UCSD-AML1 (cell line): ENCODE results near the gene NKD2.
"Not testable (repeated sequence)": the region's sequence is repeated elsewhere in the genome, so short reads cannot be mapped to it uniquely, and the experiment has no call there.

Source experiments
- DNase-seq: peaks from one replicate; lab custom pipeline; 2025; ENCODE audit not compliant: unreplicated experiment; lab: John Stamatoyannopoulos, UW

NKD2 gene

DNA sequence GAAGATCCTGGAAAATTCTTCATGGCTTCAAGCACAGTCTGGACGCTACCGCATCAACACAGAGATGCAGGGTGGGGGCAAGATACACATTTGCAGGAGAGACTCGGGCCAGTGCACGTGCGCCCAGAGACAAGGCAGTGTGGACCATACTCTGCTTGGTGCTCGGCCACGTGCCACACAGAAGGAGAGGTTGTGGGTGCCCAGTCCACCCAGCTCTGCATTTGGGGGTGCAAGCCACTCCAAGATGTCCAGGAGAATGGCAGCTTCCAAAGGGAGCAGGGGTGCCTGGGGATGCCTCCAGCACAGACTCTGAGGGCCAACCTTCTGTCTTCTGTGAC, 4.3 kb downstream of the NKD2 start:
- no peak for DNase-seq

DNA sequence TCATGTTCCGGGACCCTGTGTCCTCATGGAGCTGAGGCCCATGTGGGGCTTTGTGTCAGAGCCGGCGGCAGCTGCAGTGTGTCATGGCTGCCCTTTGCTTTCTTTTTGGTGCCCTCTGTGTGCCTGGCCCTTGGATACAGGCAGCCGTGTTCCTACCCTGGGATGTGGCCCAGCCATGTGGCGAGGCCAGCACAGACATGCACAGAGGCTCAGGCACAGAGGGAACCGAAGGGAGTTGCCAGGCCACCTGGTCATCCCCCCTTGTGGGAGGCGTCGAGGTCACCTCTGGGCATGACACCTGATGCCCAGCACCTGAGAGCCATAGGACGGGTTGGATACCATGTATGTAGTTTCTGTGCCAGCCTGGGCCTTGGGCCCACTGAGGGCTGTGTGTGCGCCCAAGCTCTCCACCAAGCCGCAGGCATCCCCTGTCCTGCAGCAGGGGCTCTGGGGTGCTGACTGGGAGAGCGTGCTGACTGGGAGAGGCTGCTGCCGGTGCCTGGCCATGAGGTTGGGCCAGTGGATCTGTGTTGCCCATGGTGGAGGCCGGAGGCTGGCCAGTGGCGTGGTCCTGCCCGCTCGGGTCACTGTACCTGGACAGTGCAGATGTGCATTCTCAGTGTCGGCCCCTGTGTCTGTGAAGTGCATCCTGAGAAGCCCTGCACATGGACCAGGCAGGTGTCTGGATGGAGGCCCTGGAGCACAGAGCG, 4.8 kb downstream of the NKD2 start:
- DNase-seq, result no peak

DNA sequence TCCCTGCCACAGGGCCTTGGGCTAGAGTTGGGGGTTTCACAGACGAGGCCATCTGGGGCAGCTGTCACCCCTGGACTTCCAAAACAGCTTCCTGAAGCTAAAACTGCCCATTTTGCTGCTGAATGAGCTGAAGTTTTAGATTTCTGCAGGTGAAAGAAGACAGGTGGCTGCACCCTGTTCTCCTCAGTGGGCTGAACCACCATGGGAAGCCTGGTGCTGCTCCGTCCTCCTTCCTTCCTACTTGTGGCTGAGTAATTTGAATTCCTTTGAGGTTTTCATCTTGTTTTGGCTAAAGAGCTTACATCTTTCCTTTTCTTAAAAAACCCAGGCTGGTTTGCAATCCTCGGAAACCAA, 5.3 kb downstream of the NKD2 start:
- no peak for DNase-seq

DNA sequence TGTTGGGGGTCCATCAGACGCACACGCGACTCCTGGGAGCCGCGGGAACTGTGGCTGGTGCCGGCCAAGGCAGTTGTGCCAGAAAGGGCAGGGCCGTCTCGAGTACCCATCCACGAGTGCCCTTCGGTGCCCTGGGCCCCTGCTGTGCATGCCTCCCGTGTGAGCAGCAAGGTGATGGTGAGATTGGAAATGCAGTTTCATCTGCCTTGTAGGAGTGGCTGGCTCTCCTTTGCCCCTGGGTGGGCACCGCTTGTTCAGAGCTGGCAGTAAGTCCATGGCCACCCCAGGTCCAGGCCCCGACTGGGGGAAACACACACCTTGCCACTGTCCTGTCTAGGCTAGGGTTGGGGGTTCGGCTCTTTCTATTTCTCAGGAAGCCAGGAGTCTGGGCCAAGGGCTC, 5.7 kb downstream of the NKD2 start:
- no peak for DNase-seq

DNA sequence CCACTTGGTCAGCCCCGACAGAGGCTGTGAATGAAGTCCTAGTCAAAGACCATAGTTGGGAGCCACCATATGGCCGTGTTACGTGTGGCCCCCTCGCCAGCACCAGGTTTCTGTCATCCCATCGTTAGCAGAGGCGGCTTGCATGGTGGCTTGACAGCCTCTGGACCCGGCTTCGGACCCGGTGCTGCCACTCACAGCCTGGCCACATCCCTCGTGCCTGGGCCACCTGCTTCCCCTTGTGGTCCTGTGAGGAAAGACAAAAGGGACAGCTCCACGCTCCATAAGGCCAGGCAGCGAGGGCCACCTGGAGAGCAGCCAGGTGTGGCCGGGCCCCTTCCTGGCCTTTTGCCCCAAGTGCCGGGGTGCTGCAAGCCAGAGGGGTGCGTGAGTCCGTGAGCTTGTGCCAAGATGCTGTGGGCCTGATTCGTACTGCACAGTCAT, 6.2 kb downstream of the NKD2 start:
- DNase-seq, result no peak

DNA sequence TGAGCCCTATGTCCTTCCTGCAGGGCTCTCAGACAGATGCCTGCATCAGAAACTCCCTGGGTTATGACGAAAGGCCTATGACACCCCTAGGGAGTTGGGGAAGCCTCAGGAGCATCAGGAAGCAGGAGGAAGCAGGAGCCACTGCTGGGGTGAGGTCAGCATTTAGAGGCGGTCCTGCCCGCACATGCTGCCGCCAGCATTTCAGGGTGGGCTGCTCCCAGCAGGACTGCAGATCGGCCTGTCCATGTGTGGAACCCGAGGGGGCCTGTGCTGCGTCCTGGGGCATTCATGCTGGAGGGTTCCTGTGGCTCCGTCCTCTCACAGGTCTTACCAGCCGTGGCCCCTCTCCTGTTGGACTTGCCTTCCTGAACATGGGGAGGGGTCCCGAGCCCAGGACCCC, 6.9 kb downstream of the NKD2 start:
- DNase-seq, result no peak

DNA sequence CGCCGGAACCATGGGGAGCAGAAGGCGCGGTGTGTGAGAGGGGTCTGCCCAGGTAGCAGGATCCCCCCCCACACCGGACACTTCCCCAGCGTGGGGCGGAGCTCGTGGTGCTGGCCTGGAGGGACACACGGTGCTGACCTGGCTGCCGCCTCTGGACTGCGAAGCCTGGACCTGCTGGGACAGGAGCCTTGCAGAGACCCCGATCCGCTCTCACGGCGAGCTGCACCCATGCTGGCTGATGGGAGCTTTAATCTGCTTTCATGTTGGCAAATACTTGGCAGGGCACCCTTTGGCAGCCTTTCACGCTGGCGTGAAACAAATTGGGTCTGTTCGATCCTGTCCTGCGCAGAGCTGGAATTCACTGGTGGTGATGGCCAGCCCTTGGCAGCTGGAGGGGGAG, 7.4 kb downstream of the NKD2 start:
- DNase-seq, result no peak

DNA sequence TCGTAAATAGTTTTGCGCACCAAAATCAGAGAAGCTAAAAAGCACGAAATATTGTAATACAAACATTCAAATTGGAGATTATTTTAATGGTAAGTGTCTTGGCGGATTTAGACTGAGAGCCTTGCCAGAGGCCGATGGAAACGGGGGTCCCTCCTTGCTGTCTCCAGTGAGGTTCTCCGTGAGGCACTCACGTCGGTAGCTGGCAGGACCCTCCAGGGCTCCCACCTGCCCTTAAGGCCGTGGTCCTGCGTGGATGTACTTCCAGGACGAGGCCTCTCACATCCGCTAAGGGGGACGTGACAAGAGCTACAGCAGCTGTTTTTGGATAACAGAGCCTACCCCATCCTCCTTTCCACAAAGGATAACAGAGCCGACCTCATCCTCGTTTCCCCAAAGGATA, 7.9 kb downstream of the NKD2 start:
- DNase-seq, result no peak

DNA sequence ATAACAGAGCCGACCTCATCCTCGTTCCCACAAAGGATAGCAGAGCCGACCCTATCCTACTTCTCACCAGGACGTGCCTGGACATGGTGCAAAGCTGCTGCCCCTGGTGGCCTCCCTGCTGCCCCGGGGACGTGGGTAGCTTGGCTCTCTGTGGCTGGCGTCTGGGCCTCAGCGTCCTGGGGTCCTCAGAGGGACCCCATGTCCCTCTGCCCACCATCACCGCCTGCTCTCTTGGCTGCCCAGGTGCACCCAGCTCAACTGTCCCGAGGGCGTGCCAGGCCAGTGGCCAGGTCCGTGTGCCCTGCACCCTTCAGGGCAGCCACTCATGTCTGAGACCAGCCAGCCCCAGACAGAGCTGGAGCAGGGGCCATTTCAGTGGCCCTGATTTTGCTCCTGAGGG, 8.5 kb downstream of the NKD2 start:
- no peak for DNase-seq

DNA sequence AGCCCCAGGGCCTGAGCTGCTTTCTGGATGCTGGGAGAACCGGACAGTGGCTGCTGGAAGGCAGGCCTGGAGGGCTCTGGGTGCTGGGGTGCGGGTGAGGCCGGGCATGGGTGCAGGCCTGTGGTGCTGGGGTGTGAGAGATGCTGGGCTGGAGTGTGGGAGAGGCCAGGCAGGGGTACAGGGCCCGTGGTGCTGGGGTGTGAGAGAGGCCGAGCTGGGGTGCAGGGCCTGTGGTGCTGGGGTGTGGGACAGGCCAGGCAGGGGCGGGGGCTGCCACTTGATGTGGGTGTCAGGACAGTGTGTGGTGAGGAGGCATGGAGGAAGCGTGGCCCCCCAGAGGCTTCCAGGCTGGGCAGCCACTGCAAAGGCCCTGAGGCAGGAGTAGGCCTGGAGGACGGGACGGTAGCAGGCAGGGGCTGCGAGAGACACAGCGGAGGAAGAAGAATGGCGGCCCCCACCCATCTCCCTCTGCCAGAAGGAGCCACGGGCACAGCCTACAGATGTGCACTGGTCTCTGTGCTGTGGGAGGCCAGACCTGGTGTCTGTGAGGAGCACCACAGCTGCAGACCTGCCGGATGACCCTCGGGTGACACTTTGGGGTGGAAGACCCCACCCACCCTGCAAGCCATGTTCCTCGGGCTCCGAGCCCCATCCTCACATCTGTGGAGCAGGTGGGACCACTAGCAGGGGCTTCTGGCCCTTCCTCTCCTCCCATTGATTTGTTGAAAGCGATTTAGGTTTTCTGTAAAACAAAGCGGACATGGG, 9.3 kb downstream of the NKD2 start:
- no peak for DNase-seq

DNA sequence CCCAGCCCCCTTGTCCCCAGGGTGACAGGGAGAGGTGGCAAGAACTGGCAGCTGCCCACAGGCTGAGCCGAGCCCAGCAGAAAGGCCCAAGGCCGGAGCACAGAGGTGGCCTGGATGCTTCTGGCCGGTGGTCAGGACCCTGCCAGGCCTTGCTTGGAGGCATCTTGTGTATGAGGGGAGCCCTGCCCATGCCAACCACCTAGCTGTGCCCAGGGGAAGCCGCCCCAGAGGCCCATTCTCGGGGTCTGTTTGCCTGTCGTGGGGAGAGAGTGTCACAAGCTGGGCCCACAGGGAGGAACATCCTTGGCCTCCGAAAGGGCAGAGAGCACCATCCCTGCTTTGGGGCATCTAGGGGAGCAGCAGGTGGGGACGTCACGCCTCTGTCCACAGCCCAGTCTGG, 10.0 kb downstream of the NKD2 start:
- no peak for DNase-seq

DNA sequence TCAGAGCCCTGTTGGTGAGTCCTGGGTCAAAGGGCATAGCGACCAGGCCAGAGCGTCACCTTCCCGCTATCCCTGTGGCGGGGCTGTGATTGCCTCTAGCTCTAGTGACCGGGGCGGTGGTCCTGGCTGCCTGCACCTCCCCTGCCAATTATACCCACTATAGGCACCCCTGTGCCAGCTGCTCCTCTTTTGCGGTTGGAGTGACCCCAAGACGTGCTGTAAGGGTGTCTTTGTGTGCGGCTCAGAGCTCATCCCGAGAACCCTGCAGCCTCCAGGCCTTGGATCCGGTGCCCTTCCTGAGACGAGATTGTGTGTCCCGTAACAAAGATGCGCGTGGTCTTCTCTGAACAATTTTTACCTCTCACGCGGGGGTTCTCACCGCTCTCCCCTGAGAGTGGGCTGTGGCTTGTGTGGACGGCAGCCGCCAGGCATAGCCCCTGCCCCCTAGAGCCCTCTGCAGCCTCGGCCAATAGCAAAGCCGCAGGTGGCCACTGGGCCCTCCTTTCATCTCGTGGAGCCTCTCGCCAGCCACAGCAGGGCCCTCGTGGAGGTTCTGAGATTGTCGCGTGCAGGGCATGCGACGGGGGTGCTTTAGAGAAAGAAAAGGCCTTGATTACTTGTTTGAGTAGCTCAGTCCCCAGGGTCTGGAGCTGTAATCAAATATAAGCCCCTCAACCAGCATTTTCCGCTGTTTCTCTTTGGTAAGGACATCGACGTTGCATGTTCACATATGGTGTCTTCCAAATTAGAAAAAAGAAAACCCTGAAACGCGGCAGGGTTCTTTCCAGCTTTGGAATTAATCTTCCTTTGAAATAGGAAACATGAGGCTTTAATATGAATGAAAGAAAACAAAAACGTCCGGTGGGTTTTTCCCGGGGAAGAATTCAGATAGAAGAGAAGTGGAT, 10.7 kb downstream of the NKD2 start:
- DNase-seq, result no peak

DNA sequence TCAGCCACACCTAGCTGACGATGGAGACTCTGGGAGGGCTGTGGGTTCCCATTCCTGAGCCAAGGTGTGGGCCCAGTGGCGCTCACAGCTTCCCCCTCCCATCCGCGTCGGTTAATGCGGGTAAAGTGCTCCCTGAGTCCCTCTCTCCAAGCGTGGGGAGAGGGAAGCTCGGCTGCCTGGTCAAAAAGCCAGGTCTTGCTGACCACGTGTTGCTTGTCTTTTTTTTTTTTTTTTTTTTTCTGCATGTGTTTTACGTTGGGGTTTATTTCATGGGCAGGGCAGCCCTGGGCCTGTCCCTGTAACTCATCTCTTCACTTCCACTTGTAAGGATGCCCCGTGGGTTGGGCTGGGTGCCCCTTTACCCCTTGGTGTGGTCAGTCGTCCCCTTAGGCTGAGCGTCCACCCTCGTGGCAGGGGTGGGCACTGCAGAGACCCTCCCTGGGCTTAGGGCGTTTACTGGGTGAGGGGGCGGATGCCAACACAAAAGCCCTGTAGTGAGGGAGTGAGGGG, 11.9 kb downstream of the NKD2 start:
- DNase-seq, result no peak

DNA sequence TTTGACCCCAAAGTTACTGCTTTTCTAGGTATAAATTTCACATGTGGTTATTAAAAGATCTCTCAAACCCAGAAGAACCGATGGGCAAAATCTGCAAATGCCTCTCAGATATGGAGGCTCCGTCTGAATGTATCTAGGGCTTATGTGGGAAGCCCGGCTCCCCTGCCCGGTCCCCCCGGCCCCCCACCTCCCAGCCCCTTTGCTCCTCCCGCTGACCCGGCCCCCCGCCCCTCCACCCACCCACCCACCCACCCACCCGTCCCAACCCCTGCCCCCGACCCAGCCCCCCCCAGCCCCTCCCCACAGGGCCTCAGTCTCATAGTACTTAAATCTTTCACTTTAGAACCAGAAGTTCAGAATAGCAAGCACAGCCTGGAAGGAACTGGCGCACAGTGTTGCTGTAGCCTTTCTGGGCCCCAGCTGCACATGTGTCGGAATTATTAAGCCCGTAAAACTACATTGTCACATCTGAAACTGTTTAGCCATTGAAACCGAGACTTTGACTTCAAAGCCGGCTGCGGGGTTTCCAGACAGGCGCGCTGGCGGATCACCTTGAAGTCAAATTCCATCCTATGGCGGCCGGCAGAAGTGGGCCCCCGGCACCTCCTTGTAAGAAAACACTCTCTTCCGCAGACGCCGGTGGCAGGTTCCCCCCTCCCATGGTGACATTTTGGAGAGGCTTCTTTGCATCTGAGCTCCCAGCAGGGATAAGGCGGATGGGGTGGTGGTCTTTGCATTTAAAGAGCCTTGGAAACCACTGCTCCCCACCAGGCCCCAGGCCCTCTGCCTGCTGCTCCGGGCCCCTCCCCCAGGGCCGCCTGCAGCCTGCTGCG, 12.8 kb downstream of the NKD2 start:
- no peak for DNase-seq

DNA sequence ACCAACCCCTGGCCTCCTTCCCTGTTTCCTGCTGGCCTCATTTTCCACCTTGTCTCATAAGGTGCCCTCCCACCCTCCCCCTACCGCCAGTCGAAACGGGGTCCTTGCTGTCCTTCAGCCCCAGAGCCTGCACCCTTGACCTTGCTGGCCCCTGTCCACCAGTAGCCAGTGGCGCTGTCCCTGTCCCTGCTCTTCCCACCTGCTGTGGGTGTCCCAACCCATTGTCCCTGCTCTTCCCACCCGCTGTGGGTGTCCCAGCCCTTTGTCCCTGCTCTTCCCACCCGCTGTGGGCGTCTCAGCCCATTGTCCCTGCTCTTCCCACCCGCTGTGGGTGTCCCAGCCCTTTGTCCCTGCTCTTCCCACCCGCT, 13.4 kb downstream of the NKD2 start:
- not testable (repeated sequence) for DNase-seq

DNA sequence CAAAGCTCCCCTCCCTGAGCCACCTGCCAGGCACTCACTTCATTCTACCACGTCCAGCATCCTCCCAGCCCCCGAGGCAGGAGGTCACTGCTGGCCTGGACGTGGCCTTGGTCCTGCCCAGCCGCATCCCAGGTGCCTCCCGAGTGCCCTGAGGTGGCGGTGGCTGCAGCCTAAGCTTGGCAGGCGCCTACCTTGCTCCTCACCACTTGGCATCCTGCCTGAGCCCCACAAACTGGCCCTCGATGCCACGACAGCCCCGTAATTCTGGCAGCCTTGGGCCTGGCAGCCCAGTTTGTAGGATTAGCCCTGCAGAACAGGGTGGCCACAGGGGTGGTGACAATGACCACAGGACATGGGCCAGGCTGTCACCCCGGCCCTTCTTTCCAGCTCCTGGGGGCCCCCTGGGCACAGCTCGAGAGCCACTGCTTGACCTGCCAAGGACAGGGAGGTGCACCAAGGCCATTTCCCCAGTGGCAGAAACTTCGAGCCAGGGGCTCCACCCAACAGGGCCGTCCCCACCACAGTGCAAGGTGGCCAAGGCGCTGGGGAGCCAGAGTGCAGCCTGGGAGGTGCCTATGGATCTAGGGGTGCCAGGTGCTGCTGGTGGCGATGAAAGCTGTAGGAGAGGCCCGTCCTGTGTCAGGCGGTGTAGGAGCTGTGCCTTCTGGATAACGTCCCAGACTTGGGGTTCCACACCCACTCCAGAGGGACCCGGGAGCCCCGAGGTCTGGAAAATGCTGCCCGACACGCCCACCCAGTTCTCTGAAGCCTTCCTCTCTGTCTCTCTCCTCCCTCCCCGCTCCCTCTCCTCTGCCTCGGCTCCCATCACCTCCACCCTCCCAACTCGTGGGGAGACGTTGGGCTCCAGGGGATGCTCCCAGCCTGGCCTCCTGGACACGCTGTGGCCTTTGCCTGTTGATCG, 18.4 kb downstream of the NKD2 start:
- no peak for DNase-seq

DNA sequence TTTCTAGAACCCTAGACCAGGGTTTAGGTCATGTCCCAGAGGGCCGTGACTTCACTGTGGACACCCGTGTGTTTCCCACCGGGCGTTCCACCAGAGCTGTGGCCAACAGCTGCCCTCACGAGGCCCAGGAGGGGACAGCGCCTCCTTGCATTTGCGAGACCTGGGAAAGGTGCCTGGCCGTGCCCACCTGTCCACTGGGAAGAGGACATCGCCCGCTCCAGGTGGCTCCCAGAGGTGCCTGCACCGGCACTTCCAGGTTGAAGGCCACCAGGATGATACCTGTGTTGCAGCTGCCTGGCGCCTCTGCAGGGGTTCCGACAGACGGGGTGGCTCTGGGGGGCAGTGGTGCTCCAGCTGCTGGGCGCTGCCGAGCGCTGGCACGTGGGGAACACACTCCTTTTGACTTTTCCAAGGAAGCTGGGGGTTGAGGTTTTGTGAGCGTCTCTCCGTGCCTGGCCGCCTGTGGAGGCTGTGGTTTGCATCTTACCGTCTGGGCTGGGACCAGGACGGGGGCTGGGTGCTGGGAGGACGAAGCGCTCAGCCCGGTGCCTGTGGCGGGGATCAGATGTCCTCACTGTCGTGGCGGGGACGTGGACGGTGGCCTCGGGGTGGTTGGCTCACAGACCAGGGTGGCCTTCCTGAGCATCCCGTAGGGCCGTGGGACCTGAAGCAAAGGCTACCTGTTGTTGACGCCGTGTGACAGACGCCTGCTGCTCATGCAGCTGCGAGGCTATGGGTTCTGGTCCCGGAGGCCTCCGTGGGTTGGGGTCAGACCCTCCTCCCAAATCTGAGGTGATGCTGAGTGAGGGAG, 19.2 kb downstream of the NKD2 start:
- DNase-seq, result no peak

DNA sequence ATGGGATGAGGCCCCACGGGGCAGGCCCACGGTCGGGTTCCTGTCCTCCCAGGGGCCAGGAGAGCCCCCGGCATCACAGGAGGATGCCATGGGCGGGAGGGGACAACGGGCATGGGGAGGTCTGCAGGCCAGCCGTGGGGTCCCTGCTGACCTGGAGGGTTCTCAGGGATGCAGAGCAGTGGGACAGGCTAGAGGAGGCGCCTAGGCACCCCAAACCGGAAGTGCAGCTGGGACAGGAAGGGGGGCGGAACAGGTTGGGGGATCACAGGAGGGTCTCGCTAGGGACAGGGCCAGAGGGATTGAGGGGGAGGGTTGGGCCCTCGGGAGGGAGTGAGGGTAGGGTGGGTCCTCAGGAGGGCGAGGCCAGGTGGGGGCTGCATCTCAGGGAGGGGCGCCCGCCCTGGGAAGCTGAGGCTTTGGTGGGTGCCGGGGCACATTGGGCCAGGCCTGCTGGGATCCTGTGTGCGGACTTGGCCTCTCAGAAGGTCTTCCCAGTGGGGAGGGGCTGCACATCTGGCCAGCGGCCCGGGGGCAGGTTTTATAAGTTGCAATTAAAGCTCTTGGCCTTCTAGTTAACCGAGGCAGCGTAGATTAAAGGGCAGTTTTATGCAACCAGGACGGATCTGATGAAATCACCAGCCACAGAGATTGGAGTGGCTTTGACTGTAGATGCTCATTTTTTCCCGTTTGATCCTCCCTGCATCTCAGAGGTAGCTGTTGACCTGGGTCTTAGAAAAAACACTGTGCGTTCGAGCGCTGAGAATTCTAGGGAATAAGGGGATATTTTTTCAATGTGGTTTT, 20.1 kb downstream of the NKD2 start:
- DNase-seq, result no peak
